D721Med (cell line): ENCODE measurements around the gene PDE4B.
A peak's percentile ranks its signal among the peaks of the same experiment; 100 is the strongest.

Experiments
- DNase-seq: peaks from one replicate; pipeline ENCODE4 v3.0.0; 2011; ENCODE audit warnings: low spot score; ENCODE audit not compliant: insufficient read length
- FAIRE-seq: peaks from 2 replicates; lab custom pipeline; 2011; peaks lifted over from hg19 to GRCh38; lab: Jason Lieb, UNC
- CTCF ChIP-seq: IDR thresholded peaks from 2 replicates; pipeline ENCODE4 v1.5.1; 2012; ENCODE audit warnings: mild to moderate bottlenecking, control low read depth; ENCODE audit not compliant: insufficient read depth; ENCODE audit errors: missing control alignments

The PDE4B gene

GRCh38 chr1:66342707-66343106 is 550.0 kb downstream of the PDE4B start:
- no peak for TF ChIP-seq CTCF
- DNase-seq (no peak), FAIRE-seq (no peak)

- DNase-seq (no peak), FAIRE-seq (peak; percentile 85)
- peak; percentile 59 for TF ChIP-seq CTCF
Observed at GRCh38 chr1:66343569-66344325, 551.1 kb downstream of the PDE4B start.

- DNase-seq = no peak
- FAIRE-seq = peak; percentile 29
- TF ChIP-seq CTCF = no peak
Observed at GRCh38 chr1:66346057-66346795, 553.5 kb downstream of the PDE4B start.

GRCh38 chr1:66346873-66347272 is 554.2 kb downstream of the PDE4B start:
- DNase-seq (no peak), FAIRE-seq (no peak)
- TF ChIP-seq CTCF = no peak

- DNase-seq (no peak), FAIRE-seq (no peak)
- TF ChIP-seq CTCF = no peak
Observed at GRCh38 chr1:66348776-66349175, 556.1 kb downstream of the PDE4B start.

- DNase-seq (no peak), FAIRE-seq (peak; percentile 64)
- TF ChIP-seq CTCF = no peak
Observed at GRCh38 chr1:66349242-66349641, 556.5 kb downstream of the PDE4B start.
